H1 (cell line): ENCODE measurements around the gene OR2B2. TPM values are rescaled to one million over a fixed set of nuclear protein-coding genes. Genes with fewer than 3 reads are reported as not detected.

ENCODE experiments used
- BACH1 ChIP-seq: IDR thresholded peaks from 2 replicates; pipeline ENCODE4 v1.6.1; 2012; ENCODE audit warnings: low read length, improper control_type of control experiment
- CHD2 ChIP-seq: IDR thresholded peaks from 2 replicates; pipeline ENCODE4 v1.6.1; 2012; ENCODE audit warnings: low read length, improper control_type of control experiment
- KDM1A ChIP-seq: fragments of 200-600, 300-600 bp; sonication (generic); IDR thresholded peaks from 2 replicates; pipeline ENCODE4 v1.7.1; 2016; ENCODE audit warnings: mild to moderate bottlenecking, low read length, borderline replicate concordance
- POLR2AphosphoS5 ChIP-seq: IDR thresholded peaks from 2 replicates; pipeline ENCODE4 v1.6.1; 2011; ENCODE audit warnings: low read depth, low read length
- TAF7 ChIP-seq: optimal IDR thresholded peaks from 2 replicates; pipeline ENCODE3; 2011; ENCODE audit warnings: low read depth, mild to moderate bottlenecking, inconsistent platforms, low read length, moderate library complexity, borderline replicate concordance
- TBP ChIP-seq: IDR thresholded peaks from 2 replicates; pipeline ENCODE4 v1.6.1; 2011; ENCODE audit warnings: low read depth, low read length, improper control_type of control experiment
- TCF12 ChIP-seq: IDR thresholded peaks from 2 replicates; pipeline ENCODE4 v1.6.1; 2011; ENCODE audit warnings: low read depth, mild to moderate bottlenecking, low read length
- polyA plus RNA-seq, 7 experiments: library from polyadenylated mRNA; depleted of rRNA in 3 of 7; stranded (reverse) in 5 of 7; unstranded in 2 of 7; fragments of >200 nt in 5 of 7; fragments of 200-250 nt in 2 of 7; gene quantifications; 1 replicate in 5 of 7; 2 replicates in 1 of 7; 4 replicates in 1 of 7; pipeline versions ENCODE4 v1.2.1 to v1.2.3, GENCODE V29; 2011 to 2013; ENCODE audit warnings: missing spikeins in 2 of 7, mixed read lengths in 2 of 7
- total RNA-seq: library from RNA; stranded (reverse); fragmentation: NEBNext Ultra II Directional; extraction: Animal tissue kit (Norgen Biotek cat#: 25700); gene quantifications from 2 replicates; pipeline ENCODE4 v1.2.1, GENCODE V29; 2021
- TF ChIP-seq, protein P1 (sequence below): fragments of 300-600 bp; sonication (generic); IDR thresholded peaks from 2 replicates; pipeline ENCODE4 v1.7.1; 2012; ENCODE audit warnings: low read length, moderate library complexity, mild to moderate bottlenecking, inconsistent platforms; ENCODE audit not compliant: insufficient replicate concordance
- TF ChIP-seq, protein P2 (sequence below): IDR thresholded peaks from 2 replicates; pipeline ENCODE4 v1.6.1; 2012; ENCODE audit warnings: inconsistent platforms

Gene OR2B2
- total and polyA plus RNA-seq, 2 of the 8 experiments (the other 6 are each of a cell fraction or from before 2014, with no cell fraction given): not detected

GRCh38 chr6:27893836-27894807 is 18.1 kb downstream of the OR2B2 start (continued):
- TF ChIP-seq, protein P1, sequence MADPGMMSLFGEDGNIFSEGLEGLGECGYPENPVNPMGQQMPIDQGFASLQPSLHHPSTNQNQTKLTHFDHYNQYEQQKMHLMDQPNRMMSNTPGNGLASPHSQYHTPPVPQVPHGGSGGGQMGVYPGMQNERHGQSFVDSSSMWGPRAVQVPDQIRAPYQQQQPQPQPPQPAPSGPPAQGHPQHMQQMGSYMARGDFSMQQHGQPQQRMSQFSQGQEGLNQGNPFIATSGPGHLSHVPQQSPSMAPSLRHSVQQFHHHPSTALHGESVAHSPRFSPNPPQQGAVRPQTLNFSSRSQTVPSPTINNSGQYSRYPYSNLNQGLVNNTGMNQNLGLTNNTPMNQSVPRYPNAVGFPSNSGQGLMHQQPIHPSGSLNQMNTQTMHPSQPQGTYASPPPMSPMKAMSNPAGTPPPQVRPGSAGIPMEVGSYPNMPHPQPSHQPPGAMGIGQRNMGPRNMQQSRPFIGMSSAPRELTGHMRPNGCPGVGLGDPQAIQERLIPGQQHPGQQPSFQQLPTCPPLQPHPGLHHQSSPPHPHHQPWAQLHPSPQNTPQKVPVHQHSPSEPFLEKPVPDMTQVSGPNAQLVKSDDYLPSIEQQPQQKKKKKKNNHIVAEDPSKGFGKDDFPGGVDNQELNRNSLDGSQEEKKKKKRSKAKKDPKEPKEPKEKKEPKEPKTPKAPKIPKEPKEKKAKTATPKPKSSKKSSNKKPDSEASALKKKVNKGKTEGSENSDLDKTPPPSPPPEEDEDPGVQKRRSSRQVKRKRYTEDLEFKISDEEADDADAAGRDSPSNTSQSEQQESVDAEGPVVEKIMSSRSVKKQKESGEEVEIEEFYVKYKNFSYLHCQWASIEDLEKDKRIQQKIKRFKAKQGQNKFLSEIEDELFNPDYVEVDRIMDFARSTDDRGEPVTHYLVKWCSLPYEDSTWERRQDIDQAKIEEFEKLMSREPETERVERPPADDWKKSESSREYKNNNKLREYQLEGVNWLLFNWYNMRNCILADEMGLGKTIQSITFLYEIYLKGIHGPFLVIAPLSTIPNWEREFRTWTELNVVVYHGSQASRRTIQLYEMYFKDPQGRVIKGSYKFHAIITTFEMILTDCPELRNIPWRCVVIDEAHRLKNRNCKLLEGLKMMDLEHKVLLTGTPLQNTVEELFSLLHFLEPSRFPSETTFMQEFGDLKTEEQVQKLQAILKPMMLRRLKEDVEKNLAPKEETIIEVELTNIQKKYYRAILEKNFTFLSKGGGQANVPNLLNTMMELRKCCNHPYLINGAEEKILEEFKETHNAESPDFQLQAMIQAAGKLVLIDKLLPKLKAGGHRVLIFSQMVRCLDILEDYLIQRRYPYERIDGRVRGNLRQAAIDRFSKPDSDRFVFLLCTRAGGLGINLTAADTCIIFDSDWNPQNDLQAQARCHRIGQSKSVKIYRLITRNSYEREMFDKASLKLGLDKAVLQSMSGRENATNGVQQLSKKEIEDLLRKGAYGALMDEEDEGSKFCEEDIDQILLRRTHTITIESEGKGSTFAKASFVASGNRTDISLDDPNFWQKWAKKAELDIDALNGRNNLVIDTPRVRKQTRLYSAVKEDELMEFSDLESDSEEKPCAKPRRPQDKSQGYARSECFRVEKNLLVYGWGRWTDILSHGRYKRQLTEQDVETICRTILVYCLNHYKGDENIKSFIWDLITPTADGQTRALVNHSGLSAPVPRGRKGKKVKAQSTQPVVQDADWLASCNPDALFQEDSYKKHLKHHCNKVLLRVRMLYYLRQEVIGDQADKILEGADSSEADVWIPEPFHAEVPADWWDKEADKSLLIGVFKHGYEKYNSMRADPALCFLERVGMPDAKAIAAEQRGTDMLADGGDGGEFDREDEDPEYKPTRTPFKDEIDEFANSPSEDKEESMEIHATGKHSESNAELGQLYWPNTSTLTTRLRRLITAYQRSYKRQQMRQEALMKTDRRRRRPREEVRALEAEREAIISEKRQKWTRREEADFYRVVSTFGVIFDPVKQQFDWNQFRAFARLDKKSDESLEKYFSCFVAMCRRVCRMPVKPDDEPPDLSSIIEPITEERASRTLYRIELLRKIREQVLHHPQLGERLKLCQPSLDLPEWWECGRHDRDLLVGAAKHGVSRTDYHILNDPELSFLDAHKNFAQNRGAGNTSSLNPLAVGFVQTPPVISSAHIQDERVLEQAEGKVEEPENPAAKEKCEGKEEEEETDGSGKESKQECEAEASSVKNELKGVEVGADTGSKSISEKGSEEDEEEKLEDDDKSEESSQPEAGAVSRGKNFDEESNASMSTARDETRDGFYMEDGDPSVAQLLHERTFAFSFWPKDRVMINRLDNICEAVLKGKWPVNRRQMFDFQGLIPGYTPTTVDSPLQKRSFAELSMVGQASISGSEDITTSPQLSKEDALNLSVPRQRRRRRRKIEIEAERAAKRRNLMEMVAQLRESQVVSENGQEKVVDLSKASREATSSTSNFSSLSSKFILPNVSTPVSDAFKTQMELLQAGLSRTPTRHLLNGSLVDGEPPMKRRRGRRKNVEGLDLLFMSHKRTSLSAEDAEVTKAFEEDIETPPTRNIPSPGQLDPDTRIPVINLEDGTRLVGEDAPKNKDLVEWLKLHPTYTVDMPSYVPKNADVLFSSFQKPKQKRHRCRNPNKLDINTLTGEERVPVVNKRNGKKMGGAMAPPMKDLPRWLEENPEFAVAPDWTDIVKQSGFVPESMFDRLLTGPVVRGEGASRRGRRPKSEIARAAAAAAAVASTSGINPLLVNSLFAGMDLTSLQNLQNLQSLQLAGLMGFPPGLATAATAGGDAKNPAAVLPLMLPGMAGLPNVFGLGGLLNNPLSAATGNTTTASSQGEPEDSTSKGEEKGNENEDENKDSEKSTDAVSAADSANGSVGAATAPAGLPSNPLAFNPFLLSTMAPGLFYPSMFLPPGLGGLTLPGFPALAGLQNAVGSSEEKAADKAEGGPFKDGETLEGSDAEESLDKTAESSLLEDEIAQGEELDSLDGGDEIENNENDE: no peak
- TF ChIP-seq, protein P2, sequence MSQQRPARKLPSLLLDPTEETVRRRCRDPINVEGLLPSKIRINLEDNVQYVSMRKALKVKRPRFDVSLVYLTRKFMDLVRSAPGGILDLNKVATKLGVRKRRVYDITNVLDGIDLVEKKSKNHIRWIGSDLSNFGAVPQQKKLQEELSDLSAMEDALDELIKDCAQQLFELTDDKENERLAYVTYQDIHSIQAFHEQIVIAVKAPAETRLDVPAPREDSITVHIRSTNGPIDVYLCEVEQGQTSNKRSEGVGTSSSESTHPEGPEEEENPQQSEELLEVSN: peak; percentile 42; the same call in 1 of the 2 replicates
- TF ChIP-seq POLR2AphosphoS5 (peak; percentile 57), CHD2 (peak; percentile 26; the same call in 1 of the 2 replicates), KDM1A (peak; percentile 62; the same call in 1 of the 2 replicates), TBP (peak; percentile 74), TCF12 (no peak), BACH1 (no peak), TAF7 (peak; percentile 62)
- TF ChIP-seq, all 59 proteins: peak for 11
